ENCODE results near the gene PDE11A. TPM values are rescaled to one million over a fixed set of nuclear protein-coding genes. Genes with fewer than 3 reads are reported as not detected.

The PDE11A gene
- total RNA-seq, 2 experiments from 2014 or later, result not detected

DNA sequence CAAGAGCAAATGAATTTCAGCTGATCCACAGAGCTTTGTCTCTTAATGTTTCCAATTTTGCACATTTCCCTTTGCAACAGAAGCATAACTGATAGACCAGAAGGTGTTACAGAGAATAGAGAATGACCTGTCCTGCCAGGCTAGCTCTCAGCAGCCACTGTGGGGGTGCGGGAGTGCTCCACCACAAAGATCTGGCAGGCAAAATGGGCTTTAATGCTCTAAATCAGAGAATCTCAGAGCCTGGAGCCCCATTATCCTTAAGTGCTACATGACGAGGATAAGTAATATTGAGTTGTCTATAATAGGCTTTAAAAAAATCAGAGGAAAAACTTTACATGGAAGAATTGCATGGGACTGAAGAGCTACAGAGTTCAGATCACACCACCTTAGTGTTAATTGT lies 245.7 kb downstream of the PDE11A start:
- Histone ChIP-seq H3K27ac (ENCODE audit: low read depth in 1 of 2, low read length in 2 of 2) (no peak overlapping the region), H3K36me3 (ENCODE audit: insufficient read depth, low read length) (no peaks in the 10 kb centered on the region), H3K4me1 (ENCODE audit: insufficient read depth, low read length) (no peaks in the 10 kb centered on the region), H3K27me3 (ENCODE audit: control insufficient read depth in 1 of 2, insufficient read depth in 2 of 2, low read length in 2 of 2) (peaks cover 0 to 4% of the 10 kb centered on the region in 2 experiments), H3K4me3 (ENCODE audit: low read length) (no peak overlapping the region), H3K9me3 (ENCODE audit: control insufficient read depth in 1 of 2, insufficient read depth in 1 of 2, low read length in 2 of 2) (no peaks in the 10 kb centered on the region)
- H3K27ac Mint-ChIP-seq, result no peak overlapping the region
- H3K27me3 Mint-ChIP-seq, result peaks cover 8% of the 10 kb centered on the region
- TF ChIP-seq, protein P1, sequence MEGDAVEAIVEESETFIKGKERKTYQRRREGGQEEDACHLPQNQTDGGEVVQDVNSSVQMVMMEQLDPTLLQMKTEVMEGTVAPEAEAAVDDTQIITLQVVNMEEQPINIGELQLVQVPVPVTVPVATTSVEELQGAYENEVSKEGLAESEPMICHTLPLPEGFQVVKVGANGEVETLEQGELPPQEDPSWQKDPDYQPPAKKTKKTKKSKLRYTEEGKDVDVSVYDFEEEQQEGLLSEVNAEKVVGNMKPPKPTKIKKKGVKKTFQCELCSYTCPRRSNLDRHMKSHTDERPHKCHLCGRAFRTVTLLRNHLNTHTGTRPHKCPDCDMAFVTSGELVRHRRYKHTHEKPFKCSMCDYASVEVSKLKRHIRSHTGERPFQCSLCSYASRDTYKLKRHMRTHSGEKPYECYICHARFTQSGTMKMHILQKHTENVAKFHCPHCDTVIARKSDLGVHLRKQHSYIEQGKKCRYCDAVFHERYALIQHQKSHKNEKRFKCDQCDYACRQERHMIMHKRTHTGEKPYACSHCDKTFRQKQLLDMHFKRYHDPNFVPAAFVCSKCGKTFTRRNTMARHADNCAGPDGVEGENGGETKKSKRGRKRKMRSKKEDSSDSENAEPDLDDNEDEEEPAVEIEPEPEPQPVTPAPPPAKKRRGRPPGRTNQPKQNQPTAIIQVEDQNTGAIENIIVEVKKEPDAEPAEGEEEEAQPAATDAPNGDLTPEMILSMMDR (IDR thresholded peaks at IDR 0.05), result no peak
- DNase-seq (no peak), ATAC-seq (ENCODE audit: poor library complexity) (no peak)
- ChIA-PET POLR2A (no interaction called here), CTCF (no interaction called here)
- H3K4me1 Mint-ChIP-seq (ENCODE audit: low read depth), result no peaks in the 10 kb centered on the region
- H3K36me3 Mint-ChIP-seq (ENCODE audit: low read depth), result no peaks in the 10 kb centered on the region
- H3K9me3 Mint-ChIP-seq, result no peaks in the 10 kb centered on the region
- no peak overlapping the region for H3K4me3 Mint-ChIP-seq
- intact Hi-C loops (cut with DNase I, micrococcal nuclease), result no loop called here

DNA sequence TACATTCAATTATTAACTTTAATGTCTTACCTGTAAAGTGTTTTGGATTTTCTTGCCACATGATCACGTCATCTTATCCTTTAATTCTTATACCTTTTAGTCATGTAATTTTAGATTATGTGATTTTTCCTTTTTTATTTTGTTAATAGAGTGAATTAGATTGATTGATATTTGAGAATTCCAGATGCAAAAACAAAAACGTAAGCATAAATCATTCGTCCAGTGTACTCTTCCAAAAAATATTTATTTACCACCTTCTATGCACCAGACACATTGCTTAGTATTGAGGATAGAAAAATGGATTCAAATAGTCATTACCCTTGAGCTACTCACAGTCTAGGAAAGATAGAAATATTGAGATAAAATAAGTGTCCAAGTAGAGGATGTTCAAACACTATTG lies 249.6 kb downstream of the PDE11A start:
- no peaks in the 10 kb centered on the region for H3K4me1 Mint-ChIP-seq (ENCODE audit: low read depth)
- H3K4me3 Mint-ChIP-seq, result no peak overlapping the region
- POLR2A ChIA-PET, result no interaction called here
- H3K27me3 Mint-ChIP-seq, result peaks cover 8% of the 10 kb centered on the region
- intact Hi-C loops (cut with DNase I, micrococcal nuclease), result no loop called here
- Histone ChIP-seq H3K27me3 (ENCODE audit: control insufficient read depth in 1 of 2, insufficient read depth in 2 of 2, low read length in 2 of 2) (peaks cover 0 to 4% of the 10 kb centered on the region in 2 experiments), H3K36me3 (ENCODE audit: insufficient read depth, low read length) (no peaks in the 10 kb centered on the region), H3K9me3 (ENCODE audit: control insufficient read depth in 1 of 2, insufficient read depth in 1 of 2, low read length in 2 of 2) (no peaks in the 10 kb centered on the region), H3K4me1 (ENCODE audit: insufficient read depth, low read length) (no peaks in the 10 kb centered on the region), H3K4me3 (ENCODE audit: low read length) (no peak overlapping the region), H3K27ac (ENCODE audit: low read depth in 1 of 2, low read length in 2 of 2) (no peak overlapping the region)
- ATAC-seq (ENCODE audit: poor library complexity), result no peak
- no peaks in the 10 kb centered on the region for H3K36me3 Mint-ChIP-seq (ENCODE audit: low read depth)
- H3K9me3 Mint-ChIP-seq, result no peaks in the 10 kb centered on the region
- no peak overlapping the region for H3K27ac Mint-ChIP-seq
- no peak for DNase-seq
- TF ChIP-seq, protein P1 (IDR thresholded peaks at IDR 0.05), result no peak
- CTCF ChIA-PET, result no interaction called here

DNA sequence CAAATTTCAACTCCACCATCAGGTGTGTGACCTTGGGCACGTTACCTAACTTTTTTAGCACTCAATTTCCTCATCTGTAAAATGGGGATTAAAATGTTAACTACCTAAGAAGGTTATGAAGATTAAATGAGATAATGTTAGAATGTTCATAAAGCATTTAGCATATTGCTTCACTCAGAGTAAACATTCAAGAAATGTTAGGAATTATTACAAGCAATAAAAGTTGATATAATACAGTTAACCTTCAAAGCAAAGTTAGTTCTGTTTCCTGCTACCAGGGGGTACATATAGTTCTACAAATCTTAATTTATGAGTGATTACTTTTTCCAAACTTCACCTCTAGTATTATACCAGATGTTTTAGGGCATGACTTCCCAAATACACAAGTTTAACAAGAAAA lies 254.2 kb downstream of the PDE11A start:
- no peaks in the 10 kb centered on the region for H3K9me3 Mint-ChIP-seq
- CTCF ChIA-PET, result interaction anchor here (0.5 to 1.6 kb wide), 2 partner anchors 9 to 269 kb away, joined by 3 to 4 read pairs; no protein-coding TSS in a partner anchor

More for the DNA sequence above, 254.2 kb downstream of the PDE11A start:
- H3K4me3 Mint-ChIP-seq, result no peak overlapping the region
- DNase-seq, result no peak
- intact Hi-C loops (cut with DNase I, micrococcal nuclease), result no loop called here
- no peaks in the 10 kb centered on the region for H3K4me1 ChIP-seq (ENCODE audit: insufficient read depth, low read length)
- H3K4me3 ChIP-seq (ENCODE audit: low read length), result no peak overlapping the region
- POLR2A ChIA-PET, result no interaction called here
- H3K36me3 ChIP-seq (ENCODE audit: insufficient read depth, low read length), result no peaks in the 10 kb centered on the region
- no peak overlapping the region for H3K27ac ChIP-seq (ENCODE audit: low read depth in 1 of 2, low read length in 2 of 2)
- H3K27me3 Mint-ChIP-seq, result no peaks in the 10 kb centered on the region
- no peaks in the 10 kb centered on the region for H3K27me3 ChIP-seq (ENCODE audit: control insufficient read depth in 1 of 2, insufficient read depth in 2 of 2, low read length in 2 of 2)
- H3K36me3 Mint-ChIP-seq (ENCODE audit: low read depth), result no peaks in the 10 kb centered on the region
- H3K9me3 ChIP-seq (ENCODE audit: control insufficient read depth in 1 of 2, insufficient read depth in 1 of 2, low read length in 2 of 2), result no peaks in the 10 kb centered on the region
- H3K4me1 Mint-ChIP-seq (ENCODE audit: low read depth), result no peaks in the 10 kb centered on the region
- no peak for ATAC-seq (ENCODE audit: poor library complexity)
- H3K27ac Mint-ChIP-seq, result no peak overlapping the region
- TF ChIP-seq, protein P1 (IDR thresholded peaks at IDR 0.05), result no peak
